GM12874 (cell line): ENCODE results near the gene ACKR3.

Experiments used
- CTCF ChIP-seq: IDR thresholded peaks from 2 replicates; pipeline ENCODE4 v1.5.1; 2011; ENCODE audit warnings: low read depth, mild to moderate bottlenecking, control low read depth, low read length, moderate library complexity; ENCODE audit not compliant: insufficient read depth

ACKR3 gene

DNA sequence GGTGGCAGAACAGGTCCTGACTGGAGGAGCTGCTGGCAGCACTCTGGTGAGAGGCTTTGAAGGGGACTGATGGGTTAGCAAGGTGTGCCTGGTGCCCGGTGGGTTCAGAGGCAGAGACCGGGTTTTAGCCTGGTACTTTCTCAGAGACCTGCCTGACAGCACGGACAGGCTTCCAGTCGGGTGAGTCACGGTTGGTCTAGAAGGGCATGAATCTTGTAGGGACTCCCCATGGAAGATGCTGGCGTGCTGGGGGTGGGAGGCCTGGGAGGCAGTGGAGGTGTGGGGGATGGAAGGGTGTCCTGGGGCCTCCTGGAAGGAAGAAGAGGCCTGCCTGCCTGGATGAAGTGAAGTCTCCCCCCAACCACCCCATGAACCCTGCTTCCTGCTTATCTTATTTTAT, 52.6 kb downstream of the ACKR3 start:
- TF ChIP-seq CTCF: no peak

GRCh38 chr2:236622660-236623059, 53.0 kb downstream of the ACKR3 start:
- no peak for TF ChIP-seq CTCF

DNA sequence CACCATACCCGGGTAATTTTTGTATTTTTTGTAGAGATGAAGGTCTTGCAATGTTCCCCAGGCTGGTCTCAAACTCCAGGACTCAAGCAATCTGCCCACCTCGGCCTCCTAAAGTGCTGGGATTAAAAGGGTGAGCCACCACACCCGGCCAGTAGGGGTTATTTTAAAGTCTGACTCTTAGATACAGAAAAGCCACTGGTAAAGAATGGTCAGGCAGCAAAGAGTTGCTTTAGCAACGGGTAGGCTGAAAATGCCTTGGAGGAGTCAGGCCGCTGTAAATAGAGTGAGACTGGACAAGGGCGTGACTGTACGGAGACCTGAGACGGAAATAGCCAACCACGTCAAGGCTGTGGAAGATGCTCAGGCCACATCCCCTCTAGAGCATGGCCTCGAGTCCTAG, 54.2 kb downstream of the ACKR3 start:
- TF ChIP-seq CTCF: no peak

GRCh38 chr2:236625156-236625690, 55.6 kb downstream of the ACKR3 start:
- no peak for TF ChIP-seq CTCF

GRCh38 chr2:236626391-236627150, 56.9 kb downstream of the ACKR3 start:
- no peak for TF ChIP-seq CTCF

DNA sequence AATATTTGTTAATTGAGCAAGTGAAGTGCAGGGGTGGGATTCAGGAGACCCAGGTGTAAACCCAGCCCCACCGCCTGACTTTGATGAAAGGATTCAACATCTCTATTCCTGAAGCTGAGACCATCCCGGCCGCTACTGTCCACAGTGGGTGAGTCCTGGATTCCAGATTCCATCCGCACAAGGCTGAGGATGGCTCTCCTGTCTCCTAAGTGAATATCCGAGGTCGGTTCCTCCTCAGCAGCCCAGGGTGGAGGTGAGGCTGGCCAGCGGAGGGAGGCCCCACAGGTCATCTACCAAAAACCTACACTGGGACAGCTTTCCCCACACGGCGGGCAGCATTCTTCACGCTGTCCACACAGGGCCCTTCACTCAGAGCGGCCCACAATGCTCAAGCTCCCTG, 57.6 kb downstream of the ACKR3 start:
- no peak for TF ChIP-seq CTCF

GRCh38 chr2:236627841-236628240, 58.2 kb downstream of the ACKR3 start:
- no peak for TF ChIP-seq CTCF
